Skeletal muscle satellite cell (primary cell): ENCODE results near the gene ZAP70.

ENCODE experiments used
- H3K27me3 ChIP-seq: 2 replicates; pipeline ENCODE4 v1.7.0; 2013; ENCODE audit warnings: low read length; ENCODE audit not compliant: control insufficient read depth, insufficient read depth
- H3K36me3 ChIP-seq: 2 replicates; pipeline ENCODE4 v1.7.0; 2013; ENCODE audit warnings: mild to moderate bottlenecking, control low read depth, low read length; ENCODE audit not compliant: insufficient read depth
- H3K4me1 ChIP-seq: 2 replicates; pipeline ENCODE4 v1.7.0; 2013; ENCODE audit warnings: low read length; ENCODE audit not compliant: control insufficient read depth, insufficient read depth
- H3K4me2 ChIP-seq: 2 replicates; pipeline ENCODE4 v1.7.0; 2013; ENCODE audit warnings: mild to moderate bottlenecking, low read length
- H3K4me3 ChIP-seq: 2 replicates; pipeline ENCODE4 v1.7.0; 2013; ENCODE audit warnings: low read length
- H3K9ac ChIP-seq: 2 replicates; pipeline ENCODE4 v1.7.0; 2013; ENCODE audit warnings: mild to moderate bottlenecking, low read depth, low read length, moderate library complexity
- H3K9me3 ChIP-seq: replicated peaks from 2 replicates; pipeline ENCODE4 v1.7.0; 2013; ENCODE audit warnings: mild to moderate bottlenecking, control low read depth, low read length

ZAP70 gene

DNA sequence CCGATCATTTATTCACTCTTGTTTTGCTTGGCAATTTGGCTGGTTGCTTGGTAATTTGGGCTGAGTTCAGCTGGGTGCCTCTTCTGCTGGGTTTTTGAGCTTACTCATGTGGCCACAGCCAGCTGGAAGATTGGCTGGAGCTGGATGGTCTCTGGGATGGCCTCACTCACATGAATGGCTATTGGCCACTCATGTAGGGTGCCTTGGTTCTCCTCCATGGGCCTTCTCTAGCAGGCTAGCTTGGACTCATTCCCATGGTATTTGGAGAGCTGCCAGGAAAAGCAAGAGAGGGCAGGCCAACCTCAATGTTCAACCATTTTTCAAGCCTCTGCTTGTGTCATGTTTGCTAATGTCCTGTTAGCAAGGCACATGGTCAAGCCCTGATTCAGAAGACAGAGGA is 16.9 kb downstream of the ZAP70 start:
- Histone ChIP-seq H3K9me3 (peaks cover 6% of the 10 kb centered on the region), H3K9ac (no peak overlapping the region), H3K4me1 (peaks cover 13% of the 10 kb centered on the region), H3K27me3 (peaks cover 4% of the 10 kb centered on the region), H3K36me3 (no peaks in the 10 kb centered on the region), H3K4me2 (no peak overlapping the region), H3K4me3 (no peak overlapping the region)

- Histone ChIP-seq H3K4me1 (peaks cover 13% of the 10 kb centered on the region), H3K9ac (no peak overlapping the region), H3K27me3 (peaks cover 9% of the 10 kb centered on the region), H3K9me3 (peaks cover 6% of the 10 kb centered on the region), H3K4me3 (no peak overlapping the region), H3K36me3 (no peaks in the 10 kb centered on the region), H3K4me2 (no peak overlapping the region)
Measured at GRCh38 chr2:97731274-97732020, 18.1 kb downstream of the ZAP70 start.

DNA sequence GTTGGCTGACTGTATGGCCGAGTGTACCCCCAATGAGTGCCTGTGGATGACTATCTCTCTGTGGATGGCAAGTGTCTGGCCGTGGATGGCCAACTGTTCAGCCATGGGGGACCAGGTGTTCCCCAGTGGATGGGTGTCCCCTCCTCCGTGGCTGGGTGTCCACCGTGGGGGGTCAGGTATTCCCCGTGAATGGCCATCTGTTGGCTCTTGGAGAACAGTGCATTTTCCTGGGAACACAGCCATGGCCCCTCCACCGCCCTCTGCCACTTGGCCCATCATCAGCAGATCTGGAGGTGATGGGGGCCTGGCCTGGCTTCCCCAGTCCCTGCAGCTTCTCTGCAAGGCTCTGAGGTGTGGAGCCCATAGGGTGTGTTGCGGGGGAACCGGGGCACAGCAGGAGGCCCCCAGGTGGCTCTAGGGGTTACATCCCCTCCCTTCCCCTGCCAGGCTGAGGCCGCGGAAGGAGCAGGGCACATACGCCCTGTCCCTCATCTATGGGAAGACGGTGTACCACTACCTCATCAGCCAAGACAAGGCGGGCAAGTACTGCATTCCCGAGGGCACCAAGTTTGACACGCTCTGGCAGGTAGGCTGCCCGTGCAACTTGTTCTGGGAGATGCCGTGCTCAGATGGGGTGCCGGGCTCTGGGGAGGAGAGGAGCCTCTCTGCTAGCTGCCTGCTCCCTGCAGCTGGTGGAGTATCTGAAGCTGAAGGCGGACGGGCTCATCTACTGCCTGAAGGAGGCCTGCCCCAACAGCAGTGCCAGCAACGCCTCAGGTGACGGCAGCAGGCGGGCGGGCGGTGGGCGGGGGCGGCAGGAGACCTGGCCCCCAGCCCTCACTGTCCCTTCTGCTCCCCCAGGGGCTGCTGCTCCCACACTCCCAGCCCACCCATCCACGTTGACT is 19.3 kb downstream of the ZAP70 start:
- no peak overlapping the region for H3K4me2 ChIP-seq
- H3K9ac ChIP-seq = no peak overlapping the region
- H3K4me1 ChIP-seq = peaks cover 9% of the 10 kb centered on the region
- peaks cover 6% of the 10 kb centered on the region for H3K9me3 ChIP-seq
- no peak overlapping the region for H3K4me3 ChIP-seq
- peaks cover 17% of the 10 kb centered on the region for H3K27me3 ChIP-seq
- no peaks in the 10 kb centered on the region for H3K36me3 ChIP-seq

GRCh38 chr2:97733341-97734035 is 20.1 kb downstream of the ZAP70 start:
- H3K9me3 ChIP-seq = peaks cover 6% of the 10 kb centered on the region
- peaks cover under 1% of the 10 kb centered on the region for H3K4me1 ChIP-seq
- H3K4me2 ChIP-seq = no peak overlapping the region
- no peak overlapping the region for H3K4me3 ChIP-seq
- H3K27me3 ChIP-seq = peaks cover 24% of the 10 kb centered on the region
- H3K9ac ChIP-seq = no peak overlapping the region
- H3K36me3 ChIP-seq = no peaks in the 10 kb centered on the region

- no peak overlapping the region for H3K4me2 ChIP-seq
- no peak overlapping the region for H3K4me3 ChIP-seq
- H3K36me3 ChIP-seq = no peaks in the 10 kb centered on the region
- H3K4me1 ChIP-seq = no peaks in the 10 kb centered on the region
- H3K27me3 ChIP-seq = peaks cover 24% of the 10 kb centered on the region
- no peak overlapping the region for H3K9ac ChIP-seq
- peaks cover 6% of the 10 kb centered on the region for H3K9me3 ChIP-seq
Measured at GRCh38 chr2:97734061-97735051, 21.0 kb downstream of the ZAP70 start.

- Histone ChIP-seq H3K4me2 (no peak overlapping the region), H3K9ac (no peak overlapping the region), H3K4me1 (no peaks in the 10 kb centered on the region), H3K27me3 (peaks cover 24% of the 10 kb centered on the region), H3K4me3 (no peak overlapping the region), H3K36me3 (no peaks in the 10 kb centered on the region), H3K9me3 (peaks cover 4% of the 10 kb centered on the region)
Measured at GRCh38 chr2:97735161-97735561, 21.8 kb downstream of the ZAP70 start.

GRCh38 chr2:97736185-97736584 is 22.8 kb downstream of the ZAP70 start:
- Histone ChIP-seq H3K4me1 (no peaks in the 10 kb centered on the region), H3K9me3 (no peaks in the 10 kb centered on the region), H3K36me3 (no peaks in the 10 kb centered on the region), H3K4me2 (no peak overlapping the region), H3K27me3 (peaks cover 24% of the 10 kb centered on the region), H3K9ac (no peak overlapping the region), H3K4me3 (no peak overlapping the region)

- H3K4me1 ChIP-seq = peaks cover under 1% of the 10 kb centered on the region
- H3K4me2 ChIP-seq = no peak overlapping the region
- no peaks in the 10 kb centered on the region for H3K36me3 ChIP-seq
- no peak overlapping the region for H3K4me3 ChIP-seq
- H3K9ac ChIP-seq = no peak overlapping the region
- H3K27me3 ChIP-seq = peaks cover 24% of the 10 kb centered on the region
- no peaks in the 10 kb centered on the region for H3K9me3 ChIP-seq
Measured at GRCh38 chr2:97736608-97737330, 23.4 kb downstream of the ZAP70 start.

DNA sequence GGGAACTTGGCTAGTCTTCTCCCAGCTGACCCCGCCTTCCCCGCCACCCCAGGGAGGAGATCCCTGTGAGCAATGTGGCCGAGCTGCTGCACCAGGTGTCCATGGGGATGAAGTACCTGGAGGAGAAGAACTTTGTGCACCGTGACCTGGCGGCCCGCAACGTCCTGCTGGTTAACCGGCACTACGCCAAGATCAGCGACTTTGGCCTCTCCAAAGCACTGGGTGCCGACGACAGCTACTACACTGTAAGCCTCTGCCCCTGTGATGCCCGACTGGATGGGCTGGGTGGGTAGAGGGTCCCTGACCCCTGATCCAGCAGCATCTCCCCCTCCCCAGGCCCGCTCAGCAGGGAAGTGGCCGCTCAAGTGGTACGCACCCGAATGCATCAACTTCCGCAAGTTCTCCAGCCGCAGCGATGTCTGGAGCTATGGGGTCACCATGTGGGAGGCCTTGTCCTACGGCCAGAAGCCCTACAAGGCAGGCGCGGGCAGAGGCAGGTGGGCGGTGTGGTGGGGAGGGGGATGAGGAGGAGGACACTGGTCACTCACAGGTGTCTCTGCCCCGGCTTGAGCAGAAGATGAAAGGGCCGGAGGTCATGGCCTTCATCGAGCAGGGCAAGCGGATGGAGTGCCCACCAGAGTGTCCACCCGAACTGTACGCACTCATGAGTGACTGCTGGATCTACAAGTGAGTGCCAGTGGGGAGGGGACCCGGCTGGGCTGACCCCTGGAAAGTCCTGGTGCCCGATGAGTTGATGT is 24.2 kb downstream of the ZAP70 start:
- H3K4me1 ChIP-seq = peaks cover 9% of the 10 kb centered on the region
- H3K9me3 ChIP-seq = no peaks in the 10 kb centered on the region
- no peaks in the 10 kb centered on the region for H3K36me3 ChIP-seq
- H3K4me2 ChIP-seq = no peak overlapping the region
- H3K9ac ChIP-seq = no peak overlapping the region
- H3K4me3 ChIP-seq = no peak overlapping the region
- peaks cover 24% of the 10 kb centered on the region for H3K27me3 ChIP-seq
